ENCODE results near the gene ING5.

Gene ING5

GRCh38 chr2:241775223-241776177 lies 73.7 kb downstream of the ING5 start:
- no peak for DNase-seq (ENCODE audit: low read depth in 3 of 3, low spot score in 1 of 3)

GRCh38 chr2:241776336-241777169 lies 74.7 kb downstream of the ING5 start, which contains the start of gene GAL3ST2:
Gene GAL3ST2, plus strand, starts transcription at chr2:241776822. Its CDS starts 134 bp downstream, at chr2:241776956.
- DNase-seq (ENCODE audit: low read depth in 3 of 3, low spot score in 1 of 3): no peak

- no peak for DNase-seq (ENCODE audit: low read depth in 3 of 3, low spot score in 1 of 3)
These were observed 75.4 kb downstream of the ING5 start for GRCh38 chr2:241777170-241777685.

GRCh38 chr2:241777686-241778627 lies 76.1 kb downstream of the ING5 start:
- no peak for DNase-seq (ENCODE audit: low read depth in 3 of 3, low spot score in 1 of 3)

Data from stimulated activated CD4-positive, alpha-beta T cell treated with anti-CD3 and anti-CD28 coated beads, TNF-alpha, amount 100 ng/mL, for 1 hour (primary cell).